ENCODE measurements around the gene AFTPH. TPM values are rescaled to one million over a fixed set of nuclear protein-coding genes. Genes with fewer than 3 reads are reported as not detected.

AFTPH gene
- total and polyA plus RNA-seq, 9 of the 15 experiments (the other 6 are each of a cell fraction or from before 2014, with no cell fraction given): 8.0 to 26.2 (median 13.8) TPM

DNA sequence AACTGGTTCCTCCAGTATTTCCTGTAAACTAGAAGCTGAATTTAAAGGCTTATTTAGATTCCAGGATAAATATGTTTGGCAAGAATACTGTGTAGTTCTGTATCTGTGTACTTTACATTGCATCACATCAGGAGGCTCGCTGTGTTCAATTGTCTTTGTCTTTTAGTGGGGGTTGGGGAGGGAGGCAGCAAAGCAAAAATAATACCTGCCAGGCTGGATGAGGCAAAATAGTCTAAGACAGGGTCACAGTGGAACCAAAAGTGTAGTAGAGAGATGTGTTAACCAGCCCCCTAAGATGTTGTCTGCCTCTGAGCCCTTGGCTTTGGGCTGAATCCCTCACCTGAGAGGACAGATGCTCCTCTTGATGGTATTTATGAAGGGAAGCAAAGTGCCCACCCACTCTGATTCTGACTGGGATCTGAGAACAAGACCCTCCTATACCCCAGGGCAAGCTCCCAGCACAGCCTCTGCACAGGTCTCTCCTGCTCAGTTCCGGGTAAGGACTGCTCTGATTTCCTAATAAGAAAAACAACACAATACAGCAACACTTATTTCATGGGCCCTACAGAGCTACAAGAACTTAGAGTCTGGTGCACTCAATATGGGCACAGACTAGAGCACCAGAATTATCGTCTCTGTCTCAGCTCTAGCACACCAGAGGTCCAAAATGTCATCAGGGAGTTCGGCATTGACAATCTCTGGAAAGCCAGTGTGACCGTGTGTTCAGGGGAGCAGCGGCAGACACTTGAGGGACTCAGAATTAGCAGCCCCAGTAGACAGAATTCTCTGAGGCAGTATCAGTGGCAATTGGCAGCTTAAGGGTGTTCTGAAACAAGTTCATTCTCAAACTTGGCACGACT is 7.2 kb upstream of the AFTPH start (continued):
- TF ChIP-seq ELF4 (CRISPR knock-in tag; IDR thresholded peaks at IDR 0.05) (no peak), ZNF347 (CRISPR knock-in tag; IDR thresholded peaks at IDR 0.05; ENCODE audit: low read depth) (no peak), BRF1 (IDR thresholded peaks at IDR 0.05; ENCODE audit: borderline replicate concordance, extremely low read depth, insufficient read length) (no peak), ZNF354B (CRISPR knock-in tag; IDR thresholded peaks at IDR 0.05) (no peak), ADNP (tag; IDR thresholded peaks at IDR 0.05) (no peak)

DNA sequence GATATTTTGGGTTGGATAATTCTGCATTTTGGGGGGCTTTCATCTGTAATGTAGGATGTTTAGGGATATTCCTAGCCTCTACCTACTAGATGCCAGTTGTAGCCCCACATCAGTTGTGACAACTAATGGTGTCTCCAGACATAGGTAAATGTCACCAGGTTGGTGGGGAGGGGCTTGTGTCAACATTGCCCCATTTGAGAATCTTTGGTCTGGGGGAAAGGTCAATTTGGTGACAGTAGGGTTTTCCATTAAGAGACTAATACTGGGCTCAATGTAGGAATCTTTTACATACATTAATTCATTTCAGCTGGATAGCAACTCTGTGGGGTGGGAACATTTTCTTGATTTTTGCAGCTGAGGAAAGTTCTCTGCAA is 6.6 kb upstream of the AFTPH start:
- ChIA-PET POLR2A (interaction anchor here (0.6 to 1.4 kb wide), 3 partner anchors 12 to 462 kb away, joined by 3 to 6 read pairs (median 4); no protein-coding TSS in a partner anchor), CTCF (ENCODE audit: low intra/inter-chr PET ratio) (no interaction called here)
- Histone ChIP-seq H3K9ac (ENCODE audit: insufficient read depth in 1 of 2, low read depth in 2 of 2, low read length in 2 of 2) (no peak overlapping the region), H3K79me2 (ENCODE audit: control insufficient read depth, insufficient read depth, low read length) (no peaks in the 10 kb centered on the region), H3K4me1 (replicated peaks in 1 of 2; ENCODE audit: control insufficient read depth in 2 of 2, insufficient read depth in 2 of 2, low read length in 2 of 2) (no peaks in the 10 kb centered on the region), H3K9me1 (ENCODE audit: control insufficient read depth, insufficient read depth, low read length) (no peaks in the 10 kb centered on the region), H2AFZ (ENCODE audit: low read depth, low read length) (no peak overlapping the region), H3K27me3 (ENCODE audit: control insufficient read depth in 2 of 2, insufficient read depth in 2 of 2, low read length in 2 of 2) (peaks cover 12 to 13% of the 10 kb centered on the region in 2 experiments), H3K4me3 (no peak overlapping the region), H3K4me2 (ENCODE audit: insufficient read depth, low read length) (no peak overlapping the region), H3K36me3 (ENCODE audit: control insufficient read depth, insufficient read depth, low read length) (no peaks in the 10 kb centered on the region), H3K9me3 (replicated peaks; ENCODE audit: control insufficient read depth, insufficient read depth, low read depth, low read length) (no peaks in the 10 kb centered on the region), H4K20me1 (replicated peaks; ENCODE audit: control insufficient read depth, insufficient read depth, low read length) (no peaks in the 10 kb centered on the region), H3K27ac (ENCODE audit: extremely low read depth, low read depth, low read length) (no peak overlapping the region)
- intact Hi-C loops (cut with micrococcal nuclease) (no loop called here), in situ Hi-C loops (cut with MboI) (no loop called here)
- no peak for DNase-seq (ENCODE audit: extremely low read depth in 1 of 4, low spot score in 3 of 4)
- BruUV-seq (replicated peaks): no TSS peak
- no peak for ATAC-seq
- no peak for FAIRE-seq
- TF ChIP-seq ZNF134 (CRISPR knock-in tag; conservative IDR thresholded peaks at IDR 0.05): no peak
- TF ChIP-seq RHOXF2B (CRISPR knock-in tag; conservative IDR thresholded peaks at IDR 0.05): no peak
- no peak for TF ChIP-seq ZNF707 (CRISPR knock-in tag; conservative IDR thresholded peaks at IDR 0.05)
- TF ChIP-seq NFIC (IDR thresholded peaks at IDR 0.05): no peak
- TF ChIP-seq HMG20A (CRISPR knock-in tag; conservative IDR thresholded peaks at IDR 0.05): no peak
- TF ChIP-seq, protein P1, sequence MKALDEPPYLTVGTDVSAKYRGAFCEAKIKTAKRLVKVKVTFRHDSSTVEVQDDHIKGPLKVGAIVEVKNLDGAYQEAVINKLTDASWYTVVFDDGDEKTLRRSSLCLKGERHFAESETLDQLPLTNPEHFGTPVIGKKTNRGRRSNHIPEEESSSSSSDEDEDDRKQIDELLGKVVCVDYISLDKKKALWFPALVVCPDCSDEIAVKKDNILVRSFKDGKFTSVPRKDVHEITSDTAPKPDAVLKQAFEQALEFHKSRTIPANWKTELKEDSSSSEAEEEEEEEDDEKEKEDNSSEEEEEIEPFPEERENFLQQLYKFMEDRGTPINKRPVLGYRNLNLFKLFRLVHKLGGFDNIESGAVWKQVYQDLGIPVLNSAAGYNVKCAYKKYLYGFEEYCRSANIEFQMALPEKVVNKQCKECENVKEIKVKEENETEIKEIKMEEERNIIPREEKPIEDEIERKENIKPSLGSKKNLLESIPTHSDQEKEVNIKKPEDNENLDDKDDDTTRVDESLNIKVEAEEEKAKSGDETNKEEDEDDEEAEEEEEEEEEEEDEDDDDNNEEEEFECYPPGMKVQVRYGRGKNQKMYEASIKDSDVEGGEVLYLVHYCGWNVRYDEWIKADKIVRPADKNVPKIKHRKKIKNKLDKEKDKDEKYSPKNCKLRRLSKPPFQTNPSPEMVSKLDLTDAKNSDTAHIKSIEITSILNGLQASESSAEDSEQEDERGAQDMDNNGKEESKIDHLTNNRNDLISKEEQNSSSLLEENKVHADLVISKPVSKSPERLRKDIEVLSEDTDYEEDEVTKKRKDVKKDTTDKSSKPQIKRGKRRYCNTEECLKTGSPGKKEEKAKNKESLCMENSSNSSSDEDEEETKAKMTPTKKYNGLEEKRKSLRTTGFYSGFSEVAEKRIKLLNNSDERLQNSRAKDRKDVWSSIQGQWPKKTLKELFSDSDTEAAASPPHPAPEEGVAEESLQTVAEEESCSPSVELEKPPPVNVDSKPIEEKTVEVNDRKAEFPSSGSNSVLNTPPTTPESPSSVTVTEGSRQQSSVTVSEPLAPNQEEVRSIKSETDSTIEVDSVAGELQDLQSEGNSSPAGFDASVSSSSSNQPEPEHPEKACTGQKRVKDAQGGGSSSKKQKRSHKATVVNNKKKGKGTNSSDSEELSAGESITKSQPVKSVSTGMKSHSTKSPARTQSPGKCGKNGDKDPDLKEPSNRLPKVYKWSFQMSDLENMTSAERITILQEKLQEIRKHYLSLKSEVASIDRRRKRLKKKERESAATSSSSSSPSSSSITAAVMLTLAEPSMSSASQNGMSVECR (CRISPR knock-in tag; IDR thresholded peaks at IDR 0.05): no peak
- TF ChIP-seq HLTF (IDR thresholded peaks at IDR 0.05): no peak
- TF ChIP-seq, protein P2, sequence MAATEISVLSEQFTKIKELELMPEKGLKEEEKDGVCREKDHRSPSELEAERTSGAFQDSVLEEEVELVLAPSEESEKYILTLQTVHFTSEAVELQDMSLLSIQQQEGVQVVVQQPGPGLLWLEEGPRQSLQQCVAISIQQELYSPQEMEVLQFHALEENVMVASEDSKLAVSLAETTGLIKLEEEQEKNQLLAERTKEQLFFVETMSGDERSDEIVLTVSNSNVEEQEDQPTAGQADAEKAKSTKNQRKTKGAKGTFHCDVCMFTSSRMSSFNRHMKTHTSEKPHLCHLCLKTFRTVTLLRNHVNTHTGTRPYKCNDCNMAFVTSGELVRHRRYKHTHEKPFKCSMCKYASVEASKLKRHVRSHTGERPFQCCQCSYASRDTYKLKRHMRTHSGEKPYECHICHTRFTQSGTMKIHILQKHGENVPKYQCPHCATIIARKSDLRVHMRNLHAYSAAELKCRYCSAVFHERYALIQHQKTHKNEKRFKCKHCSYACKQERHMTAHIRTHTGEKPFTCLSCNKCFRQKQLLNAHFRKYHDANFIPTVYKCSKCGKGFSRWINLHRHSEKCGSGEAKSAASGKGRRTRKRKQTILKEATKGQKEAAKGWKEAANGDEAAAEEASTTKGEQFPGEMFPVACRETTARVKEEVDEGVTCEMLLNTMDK (IDR thresholded peaks at IDR 0.05; ENCODE audit: borderline replicate concordance, insufficient read depth, low read depth, low read length, poor library complexity, severe bottlenecking): no peak

All from K562 (cell line).